Endothelial cell of umbilical vein (primary cell): ENCODE measurements around the gene DMD.

ENCODE experiments used
- CTCF ChIP-seq, 2 donors: IDR thresholded peaks; 1 replicate in 1 of 2; 2 replicates in 1 of 2; pipeline ENCODE4 v1.5.1; 2011; ENCODE audit warnings: low read length in 2 of 2, mild to moderate bottlenecking in 2 of 2, moderate library complexity in 2 of 2, control low read depth in 1 of 2, inconsistent platforms in 1 of 2, low read depth in 1 of 2; ENCODE audit not compliant: insufficient read depth in 1 of 2; ENCODE audit errors: extremely low read depth in 1 of 2
- EZH2 ChIP-seq: IDR thresholded peaks from 2 replicates; pipeline ENCODE4 v1.6.1; 2012; ENCODE audit warnings: borderline replicate concordance, low read depth, mild to moderate bottlenecking, moderate library complexity, low read length, inconsistent platforms; ENCODE audit not compliant: severe bottlenecking
- FOS ChIP-seq: IDR thresholded peaks from 2 replicates; pipeline ENCODE4 v1.6.1; 2011; ENCODE audit warnings: mild to moderate bottlenecking, low read length, moderate library complexity, borderline replicate concordance; ENCODE audit not compliant: insufficient read depth
- GATA2 ChIP-seq: IDR thresholded peaks from 2 replicates; pipeline ENCODE4 v1.7.0; 2011; ENCODE audit warnings: low read depth, mild to moderate bottlenecking, moderate library complexity, mixed read lengths, low read length; ENCODE audit not compliant: insufficient read length, insufficient read depth
- JUN ChIP-seq: IDR thresholded peaks from 2 replicates; pipeline ENCODE4 v1.6.1; 2011; ENCODE audit warnings: borderline replicate concordance, low read depth; ENCODE audit not compliant: insufficient read length, insufficient read depth
- MAX ChIP-seq: IDR thresholded peaks from 2 replicates; pipeline ENCODE4 v1.6.1; 2011; ENCODE audit not compliant: insufficient read depth, insufficient read length
- POLR2A ChIP-seq: IDR thresholded peaks from 2 replicates; pipeline ENCODE4 v1.6.1; 2012; ENCODE audit warnings: low read depth, mild to moderate bottlenecking, control low read depth, low read length
- POLR2AphosphoS5 ChIP-seq: IDR thresholded peaks from 2 replicates; pipeline ENCODE4 v1.6.1; 2012; ENCODE audit warnings: low read depth, mild to moderate bottlenecking, control low read depth, low read length, moderate library complexity; ENCODE audit not compliant: insufficient read depth

- TF ChIP-seq CTCF (IDR thresholded peaks at IDR 0.05; ENCODE audit: extremely low read depth in 1 of 2, insufficient read depth in 1 of 2, low read depth in 1 of 2, low read length in 2 of 2) (no peak), EZH2 (no peak), POLR2AphosphoS5 (no peak), GATA2 (no peak), POLR2A (no peak), JUN (no peak), MAX (no peak), FOS (no peak)
Measured at GRCh38 chrX:31374786-31375185, 1836.6 kb downstream of the DMD start.
